HG02610 (cell line): ENCODE measurements around the gene TYW5.
A peak's percentile ranks its signal among the peaks of the same experiment; 100 is the strongest.
"Not testable (repeated sequence)": the region's sequence is repeated elsewhere in the genome, so short reads cannot be mapped to it uniquely, and the experiment has no call there.

Source experiments
- ATAC-seq: cut with Tn5 transposase; IDR thresholded peaks from one replicate; pipeline ENCODE4 v1.9.1; 2021; ENCODE audit warnings: mild to moderate bottlenecking, moderate library complexity; ENCODE audit not compliant: unreplicated experiment

TYW5 gene

GRCh38 chr2:199923924-199924323, 31.4 kb downstream of the TYW5 start:
- ATAC-seq, result no peak

- ATAC-seq, result no peak
These were observed 32.4 kb downstream of the TYW5 start for GRCh38 chr2:199922856-199923255.

GRCh38 chr2:199916980-199917379, 38.3 kb downstream of the TYW5 start:
- ATAC-seq, result no peak

- ATAC-seq, result no peak
These were observed 40.8 kb downstream of the TYW5 start for GRCh38 chr2:199914372-199914958.

GRCh38 chr2:199912553-199913114, 42.7 kb downstream of the TYW5 start:
- ATAC-seq, result not testable (repeated sequence)

GRCh38 chr2:199911877-199912161, 43.5 kb downstream of the TYW5 start:
- no peak for ATAC-seq

- peak; percentile 93 for ATAC-seq
These were observed 44.0 kb downstream of the TYW5 start, which contains the start of gene C2orf69 for GRCh38 chr2:199911052-199911876. Gene C2orf69, plus strand, starts transcription at chr2:199911293. Its CDS starts 146 bp downstream, at chr2:199911439.

GRCh38 chr2:199910338-199911051, 44.8 kb downstream of the TYW5 start:
- ATAC-seq, result no peak

- no peak for ATAC-seq
These were observed 48.1 kb downstream of the TYW5 start for GRCh38 chr2:199907008-199907714.

GRCh38 chr2:199903111-199903510, 52.2 kb downstream of the TYW5 start:
- no peak for ATAC-seq

GRCh38 chr2:199902486-199903110, 52.7 kb downstream of the TYW5 start:
- ATAC-seq, result no peak

- ATAC-seq, result no peak
These were observed 53.3 kb downstream of the TYW5 start for GRCh38 chr2:199901942-199902341.

GRCh38 chr2:199896617-199897016, 58.7 kb downstream of the TYW5 start:
- ATAC-seq, result no peak

GRCh38 chr2:199895406-199895805, 59.9 kb downstream of the TYW5 start:
- no peak for ATAC-seq

GRCh38 chr2:199883474-199884212, 71.6 kb downstream of the TYW5 start:
- ATAC-seq, result no peak

- no peak for ATAC-seq
These were observed 72.6 kb downstream of the TYW5 start for GRCh38 chr2:199882667-199883066.
